Activated CD4-positive, CD25-positive, alpha-beta regulatory T cell treated with anti-CD3 and anti-CD28 coated beads, Interleukin-2, amount 50 U/mL, for 72 hours (primary cell): ENCODE measurements around the gene IL18BP.

Source experiments
- DNase-seq: peaks from one replicate; pipeline ENCODE4 v3.0.0; 2021

The IL18BP gene

GRCh38 chr11:72013765-72014711 is 15.3 kb downstream of the IL18BP start:
- no peak for DNase-seq

- DNase-seq = no peak
Measured at GRCh38 chr11:72014761-72015320, 16.1 kb downstream of the IL18BP start.

GRCh38 chr11:72015511-72016061 is 16.9 kb downstream of the IL18BP start:
- no peak for DNase-seq

- no peak for DNase-seq
Measured at GRCh38 chr11:72018171-72018570, 19.5 kb downstream of the IL18BP start.

- DNase-seq = no peak
Measured at GRCh38 chr11:72023335-72023734, 24.6 kb downstream of the IL18BP start.

GRCh38 chr11:72024069-72024754 is 25.5 kb downstream of the IL18BP start:
- DNase-seq = no peak

- no peak for DNase-seq
Measured at GRCh38 chr11:72026090-72026489, 27.4 kb downstream of the IL18BP start.

- DNase-seq = no peak
Measured at GRCh38 chr11:72030472-72031045, 31.9 kb downstream of the IL18BP start.

GRCh38 chr11:72036687-72037086 is 38.0 kb downstream of the IL18BP start:
- no peak for DNase-seq

- no peak for DNase-seq
Measured at GRCh38 chr11:72037554-72038311, 39.0 kb downstream of the IL18BP start.

GRCh38 chr11:72038491-72038890 is 39.8 kb downstream of the IL18BP start:
- no peak for DNase-seq

- DNase-seq = no peak
Measured at GRCh38 chr11:72039031-72039855, 40.5 kb downstream of the IL18BP start.

- no peak for DNase-seq
Measured at GRCh38 chr11:72039856-72040401, 41.2 kb downstream of the IL18BP start.

GRCh38 chr11:72040491-72041363 is 42.0 kb downstream of the IL18BP start:
- DNase-seq = peak; percentile 53

GRCh38 chr11:72041364-72042063 is 42.8 kb downstream of the IL18BP start:
- peak; percentile 44 for DNase-seq

- DNase-seq = no peak
Measured at GRCh38 chr11:72042064-72042745, 43.5 kb downstream of the IL18BP start.

GRCh38 chr11:72045849-72046248 is 47.1 kb downstream of the IL18BP start:
- DNase-seq = no peak

GRCh38 chr11:72048766-72049460 is 50.2 kb downstream of the IL18BP start:
- no peak for DNase-seq
